ENCODE data around the gene VPS18.

VPS18 gene

GRCh38 chr15:40925495-40925862 lies 31.2 kb downstream of the VPS18 start:
- no peak for DNase-seq

- peak in 1 of 5 experiments; percentile 31 for DNase-seq
Observed at GRCh38 chr15:40925863-40926658, 31.8 kb downstream of the VPS18 start.

GRCh38 chr15:40926659-40927494 lies 32.6 kb downstream of the VPS18 start:
- DNase-seq: no peak

- no peak for DNase-seq
Observed at GRCh38 chr15:40927495-40927872, 33.2 kb downstream of the VPS18 start.

GRCh38 chr15:40927873-40928806 lies 33.9 kb downstream of the VPS18 start:
- DNase-seq: peak in 1 of 5 experiments; percentile 30

- peak in 1 of 5 experiments; percentile 64 for DNase-seq
Observed at GRCh38 chr15:40928821-40929659, 34.8 kb downstream of the VPS18 start, which contains the start of gene DLL4. DLL4 (plus strand) TSS chr15:40929340; CDS start chr15:40929669, 329 bp downstream.

- no peak for DNase-seq
Observed at GRCh38 chr15:40929660-40930429, 35.6 kb downstream of the VPS18 start.

- peak in 1 of 5 experiments; percentile 55 for DNase-seq
Observed at GRCh38 chr15:40930430-40931299, 36.4 kb downstream of the VPS18 start.

GRCh38 chr15:40931300-40932142 lies 37.3 kb downstream of the VPS18 start:
- no peak for DNase-seq

GRCh38 chr15:40932156-40932555 lies 37.9 kb downstream of the VPS18 start:
- DNase-seq: no peak

GRCh38 chr15:40932649-40933516 lies 38.6 kb downstream of the VPS18 start:
- DNase-seq: no peak

- DNase-seq: no peak
Observed at GRCh38 chr15:40933517-40933902, 39.3 kb downstream of the VPS18 start.

GRCh38 chr15:40934457-40934856 lies 40.2 kb downstream of the VPS18 start:
- DNase-seq: no peak

- DNase-seq: no peak
Observed at GRCh38 chr15:40936234-40936708, 42.0 kb downstream of the VPS18 start.

GRCh38 chr15:40936709-40937666 lies 42.7 kb downstream of the VPS18 start:
- no peak for DNase-seq

- no peak for DNase-seq
Observed at GRCh38 chr15:40937762-40938535, 43.7 kb downstream of the VPS18 start.
